Measurements from ENCODE around the gene EIF4EBP2. TPM values are rescaled to one million over a fixed set of nuclear protein-coding genes. Genes with fewer than 3 reads are reported as not detected.
A peak's percentile ranks its signal among the peaks of the same experiment; 100 is the strongest.

EIF4EBP2 gene
- total and polyA plus RNA-seq, 2 of the 13 experiments (the other 11 are each of a cell fraction or from before 2014, with no cell fraction given) = 16.9 to 22.0 TPM

DNA sequence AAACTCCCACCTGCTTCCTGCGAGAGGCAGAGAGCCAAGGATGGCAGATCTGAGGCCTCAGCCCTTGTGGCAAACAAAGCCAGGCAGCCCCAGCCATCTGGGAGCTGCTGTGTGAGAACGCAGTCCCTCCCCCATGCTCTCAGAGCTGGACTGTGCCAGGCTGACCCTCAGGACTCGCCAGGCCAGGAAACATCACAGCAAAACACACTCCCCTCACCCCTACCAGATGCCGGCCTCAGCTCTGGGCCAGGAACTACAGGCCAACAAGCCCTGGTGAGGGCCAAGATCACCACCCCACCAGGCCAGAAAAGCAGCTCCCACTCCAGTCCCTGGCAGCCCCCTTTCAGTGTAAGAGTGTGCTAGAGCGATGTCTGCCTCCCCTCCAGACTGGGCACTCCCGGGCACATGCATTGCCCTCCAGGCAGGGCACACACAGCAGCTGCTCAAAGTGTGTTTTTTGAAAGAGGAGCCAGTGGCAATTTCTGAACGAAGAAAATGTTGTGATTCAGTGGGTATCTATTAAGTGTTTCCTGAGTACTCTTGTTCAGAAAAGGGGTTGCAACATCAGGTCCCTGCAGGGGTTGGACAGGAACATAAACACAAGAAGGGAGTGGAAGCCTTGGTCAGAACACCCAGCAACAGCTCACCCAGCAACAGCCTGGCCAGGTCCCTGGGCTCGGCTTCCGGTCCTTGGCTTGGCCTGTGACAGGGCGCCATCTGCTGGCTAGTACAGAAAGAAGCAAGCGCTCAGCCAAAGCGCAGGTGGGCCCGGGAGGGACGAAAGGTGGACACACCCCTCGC is 39.8 kb upstream of the EIF4EBP2 start (continued):
- TF ChIP-seq, protein P1, sequence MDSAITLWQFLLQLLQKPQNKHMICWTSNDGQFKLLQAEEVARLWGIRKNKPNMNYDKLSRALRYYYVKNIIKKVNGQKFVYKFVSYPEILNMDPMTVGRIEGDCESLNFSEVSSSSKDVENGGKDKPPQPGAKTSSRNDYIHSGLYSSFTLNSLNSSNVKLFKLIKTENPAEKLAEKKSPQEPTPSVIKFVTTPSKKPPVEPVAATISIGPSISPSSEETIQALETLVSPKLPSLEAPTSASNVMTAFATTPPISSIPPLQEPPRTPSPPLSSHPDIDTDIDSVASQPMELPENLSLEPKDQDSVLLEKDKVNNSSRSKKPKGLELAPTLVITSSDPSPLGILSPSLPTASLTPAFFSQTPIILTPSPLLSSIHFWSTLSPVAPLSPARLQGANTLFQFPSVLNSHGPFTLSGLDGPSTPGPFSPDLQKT (CRISPR knock-in tag; IDR thresholded peaks at IDR 0.05; ENCODE audit: borderline replicate concordance) = no peak
- TF ChIP-seq ZBTB1 (CRISPR knock-in tag; IDR thresholded peaks at IDR 0.05; ENCODE audit: borderline replicate concordance) = no peak
- no peak for TF ChIP-seq ZNF383 (CRISPR knock-in tag; IDR thresholded peaks at IDR 0.05; ENCODE audit: borderline replicate concordance)
- TF ChIP-seq ZNF264 (CRISPR knock-in tag; IDR thresholded peaks at IDR 0.05) = no peak
- TF ChIP-seq SMYD3 (CRISPR knock-in tag; IDR thresholded peaks at IDR 0.05) = 0 out of 2 replicates have a peak, but pooled peaks have one; percentile 51
- TF ChIP-seq ZNF703 (CRISPR knock-in tag; IDR thresholded peaks at IDR 0.05; ENCODE audit: borderline replicate concordance) = no peak
- 0 out of 2 replicates have a peak, but pooled peaks have one; percentile 7 for TF ChIP-seq TCF7 (IDR thresholded peaks at IDR 0.05; ENCODE audit: low read depth)
- peak; percentile 75; the same call in 1 of the 2 replicates for TF ChIP-seq TGIF2 (CRISPR knock-in tag; IDR thresholded peaks at IDR 0.05)
- no peak for TF ChIP-seq JUND (CRISPR knock-in tag; IDR thresholded peaks at IDR 0.05)
- no peak for TF ChIP-seq NFYB (CRISPR knock-in tag; IDR thresholded peaks at IDR 0.05)
- no peak for TF ChIP-seq SIX4 (CRISPR knock-in tag; IDR thresholded peaks at IDR 0.05)
- no peak for TF ChIP-seq RNF2 (conservative IDR thresholded peaks at IDR 0.05; ENCODE audit: low read depth)
- TF ChIP-seq, protein P2, sequence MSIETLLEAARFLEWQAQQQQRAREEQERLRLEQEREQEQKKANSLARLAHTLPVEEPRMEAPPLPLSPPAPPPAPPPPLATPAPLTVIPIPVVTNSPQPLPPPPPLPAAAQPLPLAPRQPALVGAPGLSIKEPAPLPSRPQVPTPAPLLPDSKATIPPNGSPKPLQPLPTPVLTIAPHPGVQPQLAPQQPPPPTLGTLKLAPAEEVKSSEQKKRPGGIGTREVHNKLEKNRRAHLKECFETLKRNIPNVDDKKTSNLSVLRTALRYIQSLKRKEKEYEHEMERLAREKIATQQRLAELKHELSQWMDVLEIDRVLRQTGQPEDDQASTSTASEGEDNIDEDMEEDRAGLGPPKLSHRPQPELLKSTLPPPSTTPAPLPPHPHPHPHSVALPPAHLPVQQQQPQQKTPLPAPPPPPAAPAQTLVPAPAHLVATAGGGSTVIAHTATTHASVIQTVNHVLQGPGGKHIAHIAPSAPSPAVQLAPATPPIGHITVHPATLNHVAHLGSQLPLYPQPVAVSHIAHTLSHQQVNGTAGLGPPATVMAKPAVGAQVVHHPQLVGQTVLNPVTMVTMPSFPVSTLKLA (IDR thresholded peaks at IDR 0.05) = no peak
- TF ChIP-seq, protein P3, sequence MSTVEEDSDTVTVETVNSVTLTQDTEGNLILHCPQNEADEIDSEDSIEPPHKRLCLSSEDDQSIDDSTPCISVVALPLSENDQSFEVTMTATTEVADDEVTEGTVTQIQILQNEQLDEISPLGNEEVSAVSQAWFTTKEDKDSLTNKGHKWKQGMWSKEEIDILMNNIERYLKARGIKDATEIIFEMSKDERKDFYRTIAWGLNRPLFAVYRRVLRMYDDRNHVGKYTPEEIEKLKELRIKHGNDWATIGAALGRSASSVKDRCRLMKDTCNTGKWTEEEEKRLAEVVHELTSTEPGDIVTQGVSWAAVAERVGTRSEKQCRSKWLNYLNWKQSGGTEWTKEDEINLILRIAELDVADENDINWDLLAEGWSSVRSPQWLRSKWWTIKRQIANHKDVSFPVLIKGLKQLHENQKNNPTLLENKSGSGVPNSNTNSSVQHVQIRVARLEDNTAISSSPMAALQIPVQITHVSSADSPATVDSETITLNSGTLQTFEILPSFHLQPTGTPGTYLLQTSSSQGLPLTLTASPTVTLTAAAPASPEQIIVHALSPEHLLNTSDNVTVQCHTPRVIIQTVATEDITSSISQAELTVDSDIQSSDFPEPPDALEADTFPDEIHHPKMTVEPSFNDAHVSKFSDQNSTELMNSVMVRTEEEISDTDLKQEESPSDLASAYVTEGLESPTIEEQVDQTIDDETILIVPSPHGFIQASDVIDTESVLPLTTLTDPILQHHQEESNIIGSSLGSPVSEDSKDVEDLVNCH (CRISPR knock-in tag; IDR thresholded peaks at IDR 0.05) = no peak
- TF ChIP-seq PHF8 (CRISPR knock-in tag; IDR thresholded peaks at IDR 0.05) = no peak
- TF ChIP-seq, protein P4, sequence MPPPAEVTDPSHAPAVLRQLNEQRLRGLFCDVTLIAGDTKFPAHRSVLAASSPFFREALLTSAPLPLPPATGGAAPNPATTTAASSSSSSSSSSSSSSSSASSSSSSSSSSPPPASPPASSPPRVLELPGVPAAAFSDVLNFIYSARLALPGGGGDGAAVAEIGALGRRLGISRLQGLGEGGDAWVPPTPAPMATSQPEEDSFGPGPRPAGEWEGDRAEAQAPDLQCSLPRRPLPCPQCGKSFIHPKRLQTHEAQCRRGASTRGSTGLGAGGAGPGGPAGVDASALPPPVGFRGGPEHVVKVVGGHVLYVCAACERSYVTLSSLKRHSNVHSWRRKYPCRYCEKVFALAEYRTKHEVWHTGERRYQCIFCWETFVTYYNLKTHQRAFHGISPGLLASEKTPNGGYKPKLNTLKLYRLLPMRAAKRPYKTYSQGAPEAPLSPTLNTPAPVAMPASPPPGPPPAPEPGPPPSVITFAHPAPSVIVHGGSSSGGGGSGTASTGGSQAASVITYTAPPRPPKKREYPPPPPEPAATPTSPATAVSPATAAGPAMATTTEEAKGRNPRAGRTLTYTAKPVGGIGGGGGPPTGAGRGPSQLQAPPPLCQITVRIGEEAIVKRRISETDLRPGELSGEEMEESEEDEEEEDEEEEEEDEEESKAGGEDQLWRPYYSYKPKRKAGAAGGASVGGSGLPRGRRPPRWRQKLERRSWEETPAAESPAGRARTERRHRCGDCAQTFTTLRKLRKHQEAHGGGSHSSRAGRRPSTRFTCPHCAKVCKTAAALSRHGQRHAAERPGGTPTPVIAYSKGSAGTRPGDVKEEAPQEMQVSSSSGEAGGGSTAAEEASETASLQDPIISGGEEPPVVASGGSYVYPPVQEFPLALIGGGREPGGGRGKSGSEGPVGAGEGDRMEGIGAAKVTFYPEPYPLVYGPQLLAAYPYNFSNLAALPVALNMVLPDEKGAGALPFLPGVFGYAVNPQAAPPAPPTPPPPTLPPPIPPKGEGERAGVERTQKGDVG (CRISPR knock-in tag; IDR thresholded peaks at IDR 0.05; ENCODE audit: borderline replicate concordance) = 0 out of 2 replicates have a peak, but pooled peaks have one; percentile 33
- peak; percentile 63; the same call in 1 of the 2 replicates for TF ChIP-seq REPIN1 (CRISPR knock-in tag; IDR thresholded peaks at IDR 0.05; ENCODE audit: borderline replicate concordance, low read depth)
- TF ChIP-seq RFX1 (IDR thresholded peaks at IDR 0.05) = no peak
- peak; percentile 69 for TF ChIP-seq MIXL1 (CRISPR knock-in tag; IDR thresholded peaks at IDR 0.05)
- peak; percentile 37; the same call in 1 of the 2 replicates for TF ChIP-seq SOX5 (CRISPR knock-in tag; IDR thresholded peaks at IDR 0.05; ENCODE audit: borderline replicate concordance)
- TF ChIP-seq MATR3 (CRISPR knock-in tag; IDR thresholded peaks at IDR 0.05) = no peak
